G401.6 (cell line): Measurements from ENCODE around the gene DMRT1.

Experiments
- FAIRE-seq: peaks from 2 replicates; lab custom pipeline; 2012; peaks lifted over from hg19 to GRCh38; lab: Jason Lieb, UNC

The DMRT1 gene

DNA sequence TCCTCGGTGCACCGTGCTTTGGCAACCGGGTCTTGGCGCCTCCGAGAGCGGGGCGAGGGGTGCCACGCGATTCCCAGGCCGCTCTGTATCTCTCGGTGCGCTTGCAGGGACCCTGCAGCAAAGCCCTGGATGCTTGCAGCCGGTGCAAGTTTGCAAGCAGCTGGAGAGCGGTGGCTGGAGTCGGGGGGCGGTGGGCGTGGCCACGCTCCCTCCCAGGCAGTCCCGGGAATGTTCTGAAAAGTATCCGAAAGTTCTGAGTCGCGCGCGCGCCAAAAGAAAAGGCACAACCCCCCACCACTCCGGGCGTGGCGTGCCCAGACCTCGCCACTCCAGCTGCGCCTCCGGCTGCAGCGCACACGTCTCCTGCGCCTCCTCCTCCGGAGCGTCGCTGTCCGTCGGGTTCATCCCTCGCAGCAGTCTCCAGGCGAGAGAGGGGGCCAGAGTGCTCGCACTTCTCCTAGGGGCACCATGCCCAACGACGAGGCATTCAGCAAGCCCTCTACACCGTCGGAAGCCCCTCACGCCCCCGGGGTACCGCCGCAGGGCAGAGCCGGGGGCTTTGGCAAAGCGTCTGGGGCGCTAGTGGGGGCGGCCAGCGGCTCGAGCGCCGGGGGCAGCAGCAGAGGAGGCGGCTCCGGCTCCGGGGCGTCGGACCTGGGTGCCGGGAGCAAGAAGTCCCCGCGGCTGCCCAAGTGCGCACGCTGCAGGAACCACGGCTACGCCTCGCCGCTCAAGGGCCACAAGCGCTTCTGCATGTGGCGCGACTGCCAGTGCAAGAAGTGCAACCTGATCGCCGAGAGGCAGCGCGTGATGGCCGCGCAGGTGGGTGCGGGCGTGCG lies at the start of gene DMRT1:
TSS of gene DMRT1 (plus strand) at position 327 of the 839 bp plus-strand sequence. CDS start at position 469, 142 bp downstream.
- FAIRE-seq, result no peak

DNA sequence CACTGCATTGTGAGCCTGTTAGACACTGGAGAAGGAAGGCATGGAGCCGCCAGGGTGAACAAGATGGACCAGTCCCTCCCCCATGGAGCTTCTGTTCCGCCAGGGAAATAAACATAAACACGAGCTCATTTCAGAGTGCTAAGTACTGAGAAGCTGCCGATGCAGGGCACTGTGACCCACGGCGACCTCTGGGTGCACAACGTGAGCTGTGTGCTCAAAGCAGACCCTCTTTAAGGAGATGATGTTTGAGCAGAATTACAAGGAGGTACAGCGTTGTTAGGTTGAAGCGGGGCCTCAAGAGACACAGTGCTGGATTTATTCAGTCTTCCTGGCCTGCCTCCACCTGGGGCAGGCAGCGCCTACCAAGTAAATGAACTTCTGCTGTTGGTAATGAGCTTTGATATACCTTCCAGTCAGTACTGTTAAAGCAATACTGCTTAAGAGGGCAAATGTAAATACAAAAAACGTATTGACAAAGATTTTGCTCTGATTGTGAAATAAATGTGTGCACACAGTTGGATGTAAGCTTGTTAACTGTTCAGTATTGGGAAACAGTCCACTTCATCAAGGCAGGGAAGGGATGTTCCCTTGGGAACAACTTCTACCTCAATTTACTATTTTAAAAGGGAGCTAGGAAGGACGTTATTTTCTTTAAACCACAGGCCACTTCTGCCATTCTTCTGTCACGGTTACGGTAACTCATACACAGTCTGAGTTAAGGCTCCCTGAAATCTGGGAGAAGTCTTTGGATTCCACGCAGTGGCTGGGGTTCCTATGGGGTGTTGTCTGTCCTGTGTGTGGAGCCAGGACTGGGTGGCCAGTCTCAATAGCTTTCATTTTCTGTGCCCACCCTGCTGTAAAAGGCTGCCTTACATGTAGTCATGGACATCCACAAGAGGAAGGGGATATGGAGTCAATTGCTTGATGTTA lies 48.9 kb upstream of the DMRT1 start:
- FAIRE-seq, result no peak

DNA sequence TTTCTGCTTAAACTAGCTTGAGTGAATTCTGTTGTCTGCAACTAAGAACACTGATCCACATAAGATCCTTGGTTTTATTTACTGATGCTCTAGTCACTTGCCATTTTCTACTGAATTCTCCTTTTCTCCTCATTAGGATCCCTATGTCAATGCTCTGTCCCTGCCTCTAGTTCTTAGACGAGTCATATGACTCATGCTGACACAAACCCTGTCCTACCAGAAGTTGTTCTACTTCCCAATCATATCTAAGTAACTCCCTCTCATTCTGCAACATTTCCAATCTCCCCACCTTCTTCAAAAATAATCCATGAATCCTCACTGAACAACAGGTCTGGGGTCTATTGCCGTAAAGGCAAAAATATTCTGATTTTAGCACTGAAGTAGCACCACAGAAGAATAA lies 47.1 kb upstream of the DMRT1 start:
- FAIRE-seq, result no peak

DNA sequence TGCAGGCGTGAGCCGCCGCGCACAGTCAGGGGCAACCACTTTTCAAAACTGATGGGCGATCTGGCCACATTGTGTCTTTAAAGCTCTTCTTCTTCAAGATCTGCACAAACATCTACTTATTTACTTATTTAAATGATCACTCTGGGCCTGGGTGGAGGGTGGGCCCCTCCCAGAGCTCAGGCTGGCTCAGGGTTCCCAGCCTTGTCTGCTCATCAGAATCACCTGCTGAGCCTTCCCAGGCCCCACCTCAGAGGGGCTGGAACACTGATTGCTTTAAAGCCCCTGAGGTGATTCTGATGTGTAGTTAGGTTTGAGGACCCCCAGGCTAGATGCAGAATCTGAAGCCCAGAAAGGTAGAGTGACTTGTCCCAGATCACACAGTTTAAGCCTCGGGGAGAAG lies 45.6 kb upstream of the DMRT1 start:
- no peak for FAIRE-seq

GRCh38 chr9:800591-801150 lies 40.8 kb upstream of the DMRT1 start:
- no peak for FAIRE-seq

GRCh38 chr9:801399-802071 lies 40.0 kb upstream of the DMRT1 start:
- no peak for FAIRE-seq

- FAIRE-seq, result no peak
Measured at GRCh38 chr9:804026-804425, 37.5 kb upstream of the DMRT1 start.

GRCh38 chr9:805151-805550 lies 36.3 kb upstream of the DMRT1 start:
- no peak for FAIRE-seq

- FAIRE-seq, result no peak
Measured at GRCh38 chr9:806285-807156, 35.0 kb upstream of the DMRT1 start.

- no peak for FAIRE-seq
Measured at GRCh38 chr9:811106-811531, 30.4 kb upstream of the DMRT1 start.

DNA sequence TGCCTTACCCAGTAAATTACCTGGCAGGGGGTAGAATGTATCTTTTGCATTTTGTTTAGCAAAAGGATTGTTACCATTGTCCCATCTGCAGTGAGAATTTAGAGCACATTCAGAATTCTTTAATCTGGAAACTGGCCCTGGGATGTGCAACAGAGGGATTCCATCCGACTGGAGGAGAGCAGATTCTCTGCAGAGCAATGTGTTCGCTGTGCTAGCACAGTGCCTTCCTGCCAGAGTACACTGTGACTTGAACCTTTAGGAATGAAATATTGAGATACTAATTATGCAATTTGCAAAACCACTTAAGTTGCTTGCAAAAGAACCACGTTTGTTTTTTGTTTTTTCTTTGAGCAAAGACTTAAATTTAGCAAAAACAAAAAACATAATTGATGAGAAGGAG lies 22.5 kb upstream of the DMRT1 start:
- FAIRE-seq, result no peak

GRCh38 chr9:826500-827280 lies 14.8 kb upstream of the DMRT1 start:
- FAIRE-seq, result no peak

GRCh38 chr9:840343-840742 lies 1.2 kb upstream of the DMRT1 start:
- no peak for FAIRE-seq

DNA sequence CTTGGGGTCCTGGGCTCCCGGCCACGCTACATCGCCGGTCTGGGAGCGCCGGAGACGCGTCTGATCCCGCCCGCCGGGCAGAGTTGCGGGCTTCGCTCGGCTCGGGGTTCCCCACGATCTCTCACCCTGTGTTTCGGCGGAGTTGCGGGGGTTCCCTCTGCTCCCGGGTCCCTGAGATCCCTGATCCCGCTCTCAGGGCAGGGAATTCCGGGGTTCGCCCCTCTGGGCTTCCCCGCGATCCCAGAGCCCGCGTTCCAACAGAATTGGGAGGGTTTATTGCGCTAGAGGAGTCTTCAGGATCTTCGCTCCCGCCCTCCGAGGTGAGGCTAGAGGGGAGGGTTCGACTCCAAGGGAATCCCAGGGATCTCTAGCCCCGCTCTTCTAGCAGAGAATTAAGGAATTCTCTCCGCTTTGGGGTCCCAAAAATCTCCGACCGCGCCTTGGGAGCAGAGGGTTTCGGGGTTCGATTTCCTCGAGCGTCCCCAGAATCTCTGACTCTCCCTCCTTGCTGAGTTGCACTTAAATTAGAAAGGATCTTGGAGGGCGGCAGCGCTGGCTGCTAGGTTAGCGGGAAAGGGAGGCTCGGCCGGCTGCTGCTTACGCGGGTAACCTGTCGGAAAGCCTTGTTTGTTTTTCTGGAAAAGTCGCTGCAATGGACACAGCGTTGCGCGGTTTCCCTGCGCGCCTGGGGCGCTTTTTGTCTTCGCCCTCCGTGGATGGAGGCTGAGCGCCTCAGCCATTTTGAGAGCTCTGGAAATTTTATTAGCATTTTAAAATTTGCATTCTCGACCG lies 1.3 kb downstream of the DMRT1 start:
- FAIRE-seq, result no peak

GRCh38 chr9:843427-843785 lies 1.9 kb downstream of the DMRT1 start:
- FAIRE-seq, result no peak

DNA sequence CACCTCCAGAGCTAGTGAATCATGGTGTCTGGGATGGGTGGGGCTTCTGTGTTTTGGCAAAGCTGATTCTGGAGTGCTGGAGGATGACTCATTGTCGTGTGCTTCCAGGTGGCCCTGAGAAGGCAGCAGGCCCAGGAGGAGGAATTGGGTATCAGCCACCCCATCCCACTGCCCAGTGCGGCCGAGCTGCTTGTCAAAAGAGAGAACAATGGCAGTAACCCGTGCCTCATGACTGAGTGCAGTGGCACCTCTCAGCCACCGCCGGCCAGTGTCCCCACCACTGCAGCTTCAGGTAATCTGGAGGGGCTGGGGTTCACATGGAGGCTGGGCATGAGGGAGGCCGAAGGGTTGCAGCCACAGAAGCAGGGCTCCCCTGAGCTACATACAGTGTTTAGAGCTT lies 5.4 kb downstream of the DMRT1 start:
- no peak for FAIRE-seq

DNA sequence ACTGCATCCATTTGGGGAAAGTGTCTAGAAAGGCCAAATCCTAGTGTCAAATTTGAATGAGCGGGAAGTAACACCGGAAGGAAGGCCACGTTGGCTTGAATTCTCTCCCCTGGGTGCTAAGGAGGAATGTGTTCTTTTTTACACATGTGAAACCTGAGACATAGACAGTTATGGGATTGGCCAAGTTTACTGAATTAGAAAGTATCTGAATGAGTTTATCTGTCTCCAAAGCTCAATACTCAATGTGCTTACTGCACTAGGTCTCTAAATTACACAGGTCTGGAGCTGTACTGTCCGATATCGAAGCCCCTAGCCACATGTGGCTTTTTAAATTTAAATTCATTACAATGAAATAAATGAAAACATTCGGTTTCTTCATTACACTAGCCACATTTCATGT lies 6.0 kb downstream of the DMRT1 start:
- FAIRE-seq, result no peak

DNA sequence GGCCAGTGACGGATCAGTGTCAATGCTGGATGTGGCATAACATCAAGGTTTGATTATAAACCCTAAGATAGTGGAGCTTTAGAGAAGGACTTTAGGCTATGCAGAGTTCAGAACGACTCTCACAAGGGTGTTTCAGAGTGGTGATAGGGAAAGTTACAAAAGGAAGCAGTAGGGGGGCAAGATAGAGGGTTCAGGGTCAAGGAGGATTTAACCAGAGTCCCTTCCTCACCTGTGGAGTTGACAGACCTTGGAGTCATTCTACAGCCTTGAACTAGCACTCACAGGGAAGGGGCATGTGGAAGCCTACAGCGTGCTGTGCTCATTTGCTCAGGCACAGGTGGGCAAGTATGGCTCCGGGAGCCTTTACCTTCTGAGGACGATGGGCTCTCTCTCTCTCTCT lies 7.9 kb downstream of the DMRT1 start:
- FAIRE-seq, result no peak

DNA sequence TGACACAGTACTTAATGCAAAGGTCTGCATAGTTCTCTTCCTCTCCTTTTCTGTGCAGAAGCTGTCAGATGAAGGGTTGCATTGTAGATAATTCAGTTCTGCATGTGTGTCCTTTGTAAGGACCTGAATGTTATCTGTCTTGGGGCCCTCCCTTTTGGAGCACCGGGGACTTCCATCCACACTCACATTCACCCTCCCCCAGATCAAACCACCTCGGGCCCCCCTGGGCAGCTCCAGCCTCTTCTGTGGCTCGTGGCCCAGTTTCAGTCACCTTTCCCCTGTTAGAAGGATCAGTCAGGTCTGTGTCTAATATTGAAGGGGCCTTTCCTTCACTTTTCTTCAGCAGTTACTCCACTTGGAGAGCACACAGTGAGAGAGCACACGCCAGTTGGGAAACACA lies 11.0 kb downstream of the DMRT1 start:
- FAIRE-seq, result no peak

DNA sequence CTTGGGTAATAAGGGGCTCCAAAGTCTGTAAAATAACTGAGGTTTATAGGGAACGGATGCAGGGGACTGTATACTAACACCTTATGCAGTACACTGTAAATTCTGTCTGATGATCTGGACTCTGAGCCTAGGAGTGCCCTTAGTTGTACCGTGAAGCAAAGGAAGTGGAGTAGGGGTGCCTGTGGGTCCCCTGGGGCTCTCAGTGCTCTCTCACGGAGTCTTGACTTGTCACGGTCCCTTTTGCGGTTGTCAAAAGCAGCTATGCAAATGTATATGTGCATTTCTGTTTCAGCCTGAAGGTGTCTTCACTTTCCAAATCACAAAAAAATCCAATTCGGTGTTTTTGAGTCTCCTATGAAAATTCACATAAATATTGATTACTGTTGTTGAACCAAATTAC lies 17.8 kb downstream of the DMRT1 start:
- no peak for FAIRE-seq
